Endothelial cell of umbilical vein (primary cell): ENCODE data around the gene MAP4K4. TPM values are rescaled to one million over a fixed set of nuclear protein-coding genes. Genes with fewer than 3 reads are reported as not detected.

Experiments used
- BruUV-seq: library from RNA; stranded (reverse); fragments of 400-500 nt; replicated peaks from 2 replicates; lab custom pipeline; 2021; lab: Mats Ljungman, UMichigan
- CTCF ChIA-PET: fragments of 300-600, 350-600 bp; sonication (Branson Sonifier 250); formaldehyde crosslinking; loops from one replicate; lab custom pipeline; 2021; ENCODE audit warnings: antibody characterized with exemption, inconsistent platforms; lab: Charles Lee
- POLR2A ChIA-PET: fragments of 300-600, 350-600 bp; sonication (Branson Sonifier 250); formaldehyde crosslinking; loops from one replicate; lab custom pipeline; 2021; ENCODE audit warnings: antibody characterized with exemption, inconsistent platforms; lab: Charles Lee
- DNase-seq: peaks from one replicate; pipeline ENCODE4 v3.0.0-alpha.2; 2011; ENCODE audit warnings: low read depth, low spot score
- FAIRE-seq: peaks from 2 replicates; lab custom pipeline; 2011; peaks lifted over from hg19 to GRCh38; lab: Jason Lieb, UNC
- H2AFZ ChIP-seq: 2 replicates; pipeline ENCODE4 v1.6.0; 2012; ENCODE audit warnings: low read depth, low read length, control low read depth, inconsistent platforms
- H3K27ac ChIP-seq: 2 replicates; pipeline ENCODE4 v1.5.1; 2011; ENCODE audit warnings: low read depth, mild to moderate bottlenecking, control low read depth, low read length, moderate library complexity; ENCODE audit not compliant: insufficient read depth
- H3K27me3 ChIP-seq, 2 experiments: 2 replicates each; pipeline versions ENCODE4 v1.6.0 to v1.6.1; 2011; ENCODE audit warnings: low read length in 2 of 2, mixed read lengths in 1 of 2; ENCODE audit not compliant: control insufficient read depth in 2 of 2, insufficient read depth in 2 of 2
- H3K36me3 ChIP-seq, 2 experiments: 2 replicates in 1 of 2; 3 replicates in 1 of 2; pipeline ENCODE4 v1.5.1; 2011; ENCODE audit warnings: low read length in 2 of 2, mild to moderate bottlenecking in 1 of 2, moderate library complexity in 1 of 2; ENCODE audit not compliant: control insufficient read depth in 2 of 2, insufficient read depth in 2 of 2; ENCODE audit errors: extremely low read depth in 1 of 2
- H3K4me1 ChIP-seq: 3 replicates; pipeline ENCODE4 v1.5.1; 2011; ENCODE audit warnings: mild to moderate bottlenecking, low read length; ENCODE audit not compliant: control insufficient read depth, insufficient read depth; ENCODE audit errors: extremely low read depth
- H3K4me2 ChIP-seq: 2 replicates; pipeline ENCODE4 v1.6.1; 2011; ENCODE audit warnings: low read length, control low read depth, mixed read lengths; ENCODE audit not compliant: insufficient read depth
- H3K4me3 ChIP-seq, 3 experiments: fragments of 200-600 bp in 1 of 3; sonication (generic), shearing (Covaris generic) in 1 of 3; replicated peaks in 1 of 3; 2 replicates each; pipeline ENCODE4 v1.5.1; 2011 to 2016; ENCODE audit warnings: control low read depth in 3 of 3, low read length in 3 of 3, mild to moderate bottlenecking in 2 of 3, inconsistent platforms in 1 of 3, low read depth in 1 of 3, moderate library complexity in 1 of 3; ENCODE audit not compliant: insufficient read depth in 1 of 3
- H3K79me2 ChIP-seq: 2 replicates; pipeline ENCODE4 v1.6.0; 2012; ENCODE audit warnings: low read length, inconsistent platforms; ENCODE audit not compliant: control insufficient read depth, insufficient read depth
- H3K9ac ChIP-seq: replicated peaks from 2 replicates; pipeline ENCODE3; 2011; ENCODE audit warnings: low read length, control low read depth; ENCODE audit not compliant: insufficient read depth; ENCODE audit errors: extremely low read depth
- H3K9me1 ChIP-seq: replicated peaks from 3 replicates; pipeline ENCODE4 v1.6.0; 2011; ENCODE audit warnings: mild to moderate bottlenecking, low read length; ENCODE audit not compliant: control insufficient read depth, insufficient read depth; ENCODE audit errors: extremely low read depth
- H3K9me3 ChIP-seq: replicated peaks from 2 replicates; pipeline ENCODE4 v1.5.1; 2012; ENCODE audit warnings: low read length, inconsistent platforms; ENCODE audit not compliant: control insufficient read depth, insufficient read depth
- H4K20me1 ChIP-seq: replicated peaks from 2 replicates; pipeline ENCODE3; 2011; ENCODE audit warnings: mild to moderate bottlenecking, low read length; ENCODE audit not compliant: control insufficient read depth, insufficient read depth; ENCODE audit errors: extremely low read depth
- CTCF ChIP-seq, 2 donors: IDR thresholded peaks; 1 replicate in 1 of 2; 2 replicates in 1 of 2; pipeline ENCODE4 v1.5.1; 2011; ENCODE audit warnings: low read length in 2 of 2, mild to moderate bottlenecking in 2 of 2, moderate library complexity in 2 of 2, control low read depth in 1 of 2, inconsistent platforms in 1 of 2, low read depth in 1 of 2; ENCODE audit not compliant: insufficient read depth in 1 of 2; ENCODE audit errors: extremely low read depth in 1 of 2
- EZH2 ChIP-seq: IDR thresholded peaks from 2 replicates; pipeline ENCODE4 v1.6.1; 2012; ENCODE audit warnings: borderline replicate concordance, low read depth, mild to moderate bottlenecking, moderate library complexity, low read length, inconsistent platforms; ENCODE audit not compliant: severe bottlenecking
- FOS ChIP-seq: IDR thresholded peaks from 2 replicates; pipeline ENCODE4 v1.6.1; 2011; ENCODE audit warnings: mild to moderate bottlenecking, low read length, moderate library complexity, borderline replicate concordance; ENCODE audit not compliant: insufficient read depth
- GATA2 ChIP-seq: IDR thresholded peaks from 2 replicates; pipeline ENCODE4 v1.7.0; 2011; ENCODE audit warnings: low read depth, mild to moderate bottlenecking, moderate library complexity, mixed read lengths, low read length; ENCODE audit not compliant: insufficient read length, insufficient read depth
- JUN ChIP-seq: IDR thresholded peaks from 2 replicates; pipeline ENCODE4 v1.6.1; 2011; ENCODE audit warnings: borderline replicate concordance, low read depth; ENCODE audit not compliant: insufficient read length, insufficient read depth
- MYC ChIP-seq: IDR thresholded peaks from one replicate; pipeline ENCODE4 v1.6.1; 2011; ENCODE audit warnings: mild to moderate bottlenecking, low read depth, low read length
- POLR2A ChIP-seq: IDR thresholded peaks from 2 replicates; pipeline ENCODE4 v1.6.1; 2012; ENCODE audit warnings: low read depth, mild to moderate bottlenecking, control low read depth, low read length
- POLR2AphosphoS5 ChIP-seq: IDR thresholded peaks from 2 replicates; pipeline ENCODE4 v1.6.1; 2012; ENCODE audit warnings: low read depth, mild to moderate bottlenecking, control low read depth, low read length, moderate library complexity; ENCODE audit not compliant: insufficient read depth
- dilution Hi-C: fragments of 300-500 bp; cut with MboI; formaldehyde crosslinking; loops from one replicate; pipeline ENCODE4 v1.15.0; 2019; ENCODE audit warnings: low sequenced_read_pairs; ENCODE audit not compliant: extremely low pct_ligation_motif_present
- intact Hi-C: fragments of 100-400 bp; cut with micrococcal nuclease; formaldehyde crosslinking; loops from one replicate; pipeline ENCODE4 v1.10.0; 2022
- polyA plus RNA-seq, 4 experiments: library from polyadenylated mRNA; depleted of rRNA in 3 of 4; stranded (reverse) in 3 of 4; unstranded in 1 of 4; fragments of >200 nt; gene quantifications; 2 replicates each; pipeline versions ENCODE4 v1.2.1 to v1.2.3, GENCODE V29; 2011 to 2012; ENCODE audit warnings: missing spikeins in 1 of 4
- total RNA-seq: library from RNA; stranded (reverse); gene quantifications from 2 replicates; pipeline ENCODE4 v1.2.3, GENCODE V29; 2021
- TF ChIP-seq, protein P1 (sequence below): IDR thresholded peaks from 2 replicates; pipeline ENCODE4 v1.6.1; 2011; ENCODE audit not compliant: insufficient read depth, insufficient read length

The MAP4K4 gene
- total and polyA plus RNA-seq, 2 donors (not counting 3 experiments of a cell fraction or from before 2014, with no cell fraction given), result 79.4 to 269 TPM

DNA sequence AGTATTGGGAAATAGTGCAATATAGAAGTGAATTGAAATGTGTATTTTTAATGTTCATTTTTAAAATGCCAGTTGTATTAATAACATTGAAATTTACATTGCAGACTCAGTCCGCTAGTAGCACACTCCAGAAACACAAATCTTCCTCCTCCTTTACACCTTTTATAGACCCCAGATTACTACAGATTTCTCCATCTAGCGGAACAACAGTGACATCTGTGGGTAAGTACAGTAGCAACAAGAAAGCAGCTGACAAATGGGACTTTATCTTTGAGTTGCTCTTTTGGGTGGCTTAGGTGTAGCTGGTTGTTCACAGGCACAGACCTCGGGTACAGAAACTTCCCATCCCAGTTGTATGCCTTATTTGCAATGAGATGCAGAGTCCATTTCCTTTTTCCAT, 176.0 kb downstream of the MAP4K4 start:
- H3K4me3 ChIP-seq, result no peak overlapping the region
- no peak overlapping the region for H3K27ac ChIP-seq
- no TSS peak for BruUV-seq
- TF ChIP-seq POLR2A, result no peak
- TF ChIP-seq JUN, result no peak
- TF ChIP-seq GATA2, result no peak
- TF ChIP-seq, protein P1, sequence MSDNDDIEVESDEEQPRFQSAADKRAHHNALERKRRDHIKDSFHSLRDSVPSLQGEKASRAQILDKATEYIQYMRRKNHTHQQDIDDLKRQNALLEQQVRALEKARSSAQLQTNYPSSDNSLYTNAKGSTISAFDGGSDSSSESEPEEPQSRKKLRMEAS, result no peak
- TF ChIP-seq EZH2, result no peak
- TF ChIP-seq FOS, result no peak
- TF ChIP-seq MYC, result no peak
- no peak for TF ChIP-seq POLR2AphosphoS5
- no peak for TF ChIP-seq CTCF (IDR thresholded peaks at IDR 0.05; ENCODE audit: extremely low read depth in 1 of 2, insufficient read depth in 1 of 2, low read depth in 1 of 2, low read length in 2 of 2)
- CTCF ChIA-PET, result interaction anchor here (0.8 to 1.6 kb wide), 6 partner anchors 8 to 531 kb away, joined by 3 to 12 read pairs (median 5); no protein-coding TSS in a partner anchor
- no peak overlapping the region for H2AFZ ChIP-seq
- H3K36me3 ChIP-seq, result peaks cover 42 to 60% of the 10 kb centered on the region in 2 experiments
- no peaks in the 10 kb centered on the region for H3K4me1 ChIP-seq
- POLR2A ChIA-PET, result no interaction called here
- no peaks in the 10 kb centered on the region for H3K9me1 ChIP-seq
- H3K9ac ChIP-seq, result no peak overlapping the region
- no peaks in the 10 kb centered on the region for H3K27me3 ChIP-seq
- intact Hi-C loops (no loop called here), dilution Hi-C loops (no loop called here)
- H4K20me1 ChIP-seq, result peaks cover 2% of the 10 kb centered on the region
- H3K4me2 ChIP-seq, result no peak overlapping the region
- H3K79me2 ChIP-seq, result peaks cover 19% of the 10 kb centered on the region
- FAIRE-seq, result peak; percentile 63
- no peaks in the 10 kb centered on the region for H3K9me3 ChIP-seq
- no peak for DNase-seq
